ENCODE data around the gene TXK. TPM values are rescaled to one million over a fixed set of nuclear protein-coding genes. Genes with fewer than 3 reads are reported as not detected.

TXK gene
- total RNA-seq, 1 experiment from 2014 or later: 0.70 TPM

GRCh38 chr4:48047421-48047844 is 86.6 kb downstream of the TXK start:
- POLR2A ChIA-PET: no interaction called here
- Mint-ChIP-seq H3K4me3 (no peak overlapping the region), H3K9me3 (peaks cover 3% of the 10 kb centered on the region; the same call in 1 of the 2 replicates), H3K36me3 (no peaks in the 10 kb centered on the region), H3K27me3 (ENCODE audit: low read depth) (no peaks in the 10 kb centered on the region), H3K27ac (no peak overlapping the region), H3K4me1 (peaks cover 12% of the 10 kb centered on the region)
- TF ChIP-seq ZNF317 (CRISPR knock-in tag; IDR thresholded peaks at IDR 0.05; ENCODE audit: borderline replicate concordance, low read depth) (no peak), TEAD4 (CRISPR knock-in tag; IDR thresholded peaks at IDR 0.05) (no peak), ATF6 (CRISPR knock-in tag; IDR thresholded peaks at IDR 0.05) (no peak), HMGXB4 (CRISPR knock-in tag; IDR thresholded peaks at IDR 0.05) (no peak), CREM (CRISPR knock-in tag; IDR thresholded peaks at IDR 0.05) (no peak), AR (CRISPR knock-in tag; IDR thresholded peaks at IDR 0.05) (no peak), ATF2 (CRISPR knock-in tag; IDR thresholded peaks at IDR 0.05; ENCODE audit: borderline replicate concordance, low read depth) (no peak), RORB (CRISPR knock-in tag; IDR thresholded peaks at IDR 0.05) (no peak), ZNF671 (CRISPR knock-in tag; IDR thresholded peaks at IDR 0.05) (no peak), IRF2 (CRISPR knock-in tag; IDR thresholded peaks at IDR 0.05; ENCODE audit: borderline replicate concordance, low read depth) (no peak), MYBL2 (CRISPR knock-in tag; IDR thresholded peaks at IDR 0.05) (no peak), TEAD1 (CRISPR knock-in tag; IDR thresholded peaks at IDR 0.05) (no peak), ZNF512 (CRISPR knock-in tag; IDR thresholded peaks at IDR 0.05; ENCODE audit: borderline replicate concordance) (no peak), ZNF232 (CRISPR knock-in tag; IDR thresholded peaks at IDR 0.05) (no peak), STAT6 (CRISPR knock-in tag; conservative IDR thresholded peaks at IDR 0.05; ENCODE audit: low read depth) (no peak)
- ATAC-seq (no peak), DNase-seq (ENCODE audit: low spot score) (no peak)
- CTCF ChIA-PET: no interaction called here
